Endothelial cell of umbilical vein (primary cell): Measurements from ENCODE around the gene BMP8A. TPM values are rescaled to one million over a fixed set of nuclear protein-coding genes. Genes with fewer than 3 reads are reported as not detected.
"Not testable (repeated sequence)": the region's sequence is repeated elsewhere in the genome, so short reads cannot be mapped to it uniquely, and the experiment has no call there.

Experiments used
- BruUV-seq: library from RNA; stranded (reverse); fragments of 400-500 nt; replicated peaks from 2 replicates; lab custom pipeline; 2021; lab: Mats Ljungman, UMichigan
- CTCF ChIA-PET: fragments of 300-600, 350-600 bp; sonication (Branson Sonifier 250); formaldehyde crosslinking; loops from one replicate; lab custom pipeline; 2021; ENCODE audit warnings: antibody characterized with exemption, inconsistent platforms; lab: Charles Lee
- POLR2A ChIA-PET: fragments of 300-600, 350-600 bp; sonication (Branson Sonifier 250); formaldehyde crosslinking; loops from one replicate; lab custom pipeline; 2021; ENCODE audit warnings: antibody characterized with exemption, inconsistent platforms; lab: Charles Lee
- DNase-seq: peaks from one replicate; pipeline ENCODE4 v3.0.0-alpha.2; 2011; ENCODE audit warnings: low read depth, low spot score
- FAIRE-seq: peaks from 2 replicates; lab custom pipeline; 2011; peaks lifted over from hg19 to GRCh38; lab: Jason Lieb, UNC
- H2AFZ ChIP-seq: 2 replicates; pipeline ENCODE4 v1.6.0; 2012; ENCODE audit warnings: low read depth, low read length, control low read depth, inconsistent platforms
- H3K27ac ChIP-seq: 2 replicates; pipeline ENCODE4 v1.5.1; 2011; ENCODE audit warnings: low read depth, mild to moderate bottlenecking, control low read depth, low read length, moderate library complexity; ENCODE audit not compliant: insufficient read depth
- H3K27me3 ChIP-seq, 2 experiments: 2 replicates each; pipeline versions ENCODE4 v1.6.0 to v1.6.1; 2011; ENCODE audit warnings: low read length in 2 of 2, mixed read lengths in 1 of 2; ENCODE audit not compliant: control insufficient read depth in 2 of 2, insufficient read depth in 2 of 2
- H3K36me3 ChIP-seq, 2 experiments: 2 replicates in 1 of 2; 3 replicates in 1 of 2; pipeline ENCODE4 v1.5.1; 2011; ENCODE audit warnings: low read length in 2 of 2, mild to moderate bottlenecking in 1 of 2, moderate library complexity in 1 of 2; ENCODE audit not compliant: control insufficient read depth in 2 of 2, insufficient read depth in 2 of 2; ENCODE audit errors: extremely low read depth in 1 of 2
- H3K4me1 ChIP-seq: 3 replicates; pipeline ENCODE4 v1.5.1; 2011; ENCODE audit warnings: mild to moderate bottlenecking, low read length; ENCODE audit not compliant: control insufficient read depth, insufficient read depth; ENCODE audit errors: extremely low read depth
- H3K4me2 ChIP-seq: 2 replicates; pipeline ENCODE4 v1.6.1; 2011; ENCODE audit warnings: low read length, control low read depth, mixed read lengths; ENCODE audit not compliant: insufficient read depth
- H3K4me3 ChIP-seq, 3 experiments: fragments of 200-600 bp in 1 of 3; sonication (generic), shearing (Covaris generic) in 1 of 3; replicated peaks in 1 of 3; 2 replicates each; pipeline ENCODE4 v1.5.1; 2011 to 2016; ENCODE audit warnings: control low read depth in 3 of 3, low read length in 3 of 3, mild to moderate bottlenecking in 2 of 3, inconsistent platforms in 1 of 3, low read depth in 1 of 3, moderate library complexity in 1 of 3; ENCODE audit not compliant: insufficient read depth in 1 of 3
- H3K79me2 ChIP-seq: 2 replicates; pipeline ENCODE4 v1.6.0; 2012; ENCODE audit warnings: low read length, inconsistent platforms; ENCODE audit not compliant: control insufficient read depth, insufficient read depth
- H3K9ac ChIP-seq: replicated peaks from 2 replicates; pipeline ENCODE3; 2011; ENCODE audit warnings: low read length, control low read depth; ENCODE audit not compliant: insufficient read depth; ENCODE audit errors: extremely low read depth
- H3K9me1 ChIP-seq: replicated peaks from 3 replicates; pipeline ENCODE4 v1.6.0; 2011; ENCODE audit warnings: mild to moderate bottlenecking, low read length; ENCODE audit not compliant: control insufficient read depth, insufficient read depth; ENCODE audit errors: extremely low read depth
- H3K9me3 ChIP-seq: replicated peaks from 2 replicates; pipeline ENCODE4 v1.5.1; 2012; ENCODE audit warnings: low read length, inconsistent platforms; ENCODE audit not compliant: control insufficient read depth, insufficient read depth
- H4K20me1 ChIP-seq: replicated peaks from 2 replicates; pipeline ENCODE3; 2011; ENCODE audit warnings: mild to moderate bottlenecking, low read length; ENCODE audit not compliant: control insufficient read depth, insufficient read depth; ENCODE audit errors: extremely low read depth
- EZH2 ChIP-seq: IDR thresholded peaks from 2 replicates; pipeline ENCODE4 v1.6.1; 2012; ENCODE audit warnings: borderline replicate concordance, low read depth, mild to moderate bottlenecking, moderate library complexity, low read length, inconsistent platforms; ENCODE audit not compliant: severe bottlenecking
- FOS ChIP-seq: IDR thresholded peaks from 2 replicates; pipeline ENCODE4 v1.6.1; 2011; ENCODE audit warnings: mild to moderate bottlenecking, low read length, moderate library complexity, borderline replicate concordance; ENCODE audit not compliant: insufficient read depth
- JUN ChIP-seq: IDR thresholded peaks from 2 replicates; pipeline ENCODE4 v1.6.1; 2011; ENCODE audit warnings: borderline replicate concordance, low read depth; ENCODE audit not compliant: insufficient read length, insufficient read depth
- MYC ChIP-seq: IDR thresholded peaks from one replicate; pipeline ENCODE4 v1.6.1; 2011; ENCODE audit warnings: mild to moderate bottlenecking, low read depth, low read length
- POLR2A ChIP-seq: IDR thresholded peaks from 2 replicates; pipeline ENCODE4 v1.6.1; 2012; ENCODE audit warnings: low read depth, mild to moderate bottlenecking, control low read depth, low read length
- POLR2AphosphoS5 ChIP-seq: IDR thresholded peaks from 2 replicates; pipeline ENCODE4 v1.6.1; 2012; ENCODE audit warnings: low read depth, mild to moderate bottlenecking, control low read depth, low read length, moderate library complexity; ENCODE audit not compliant: insufficient read depth
- dilution Hi-C: fragments of 300-500 bp; cut with MboI; formaldehyde crosslinking; loops from one replicate; pipeline ENCODE4 v1.15.0; 2019; ENCODE audit warnings: low sequenced_read_pairs; ENCODE audit not compliant: extremely low pct_ligation_motif_present
- intact Hi-C: fragments of 100-400 bp; cut with micrococcal nuclease; formaldehyde crosslinking; loops from one replicate; pipeline ENCODE4 v1.10.0; 2022
- polyA plus RNA-seq, 4 experiments: library from polyadenylated mRNA; depleted of rRNA in 3 of 4; stranded (reverse) in 3 of 4; unstranded in 1 of 4; fragments of >200 nt; gene quantifications; 2 replicates each; pipeline versions ENCODE4 v1.2.1 to v1.2.3, GENCODE V29; 2011 to 2012; ENCODE audit warnings: missing spikeins in 1 of 4
- total RNA-seq: library from RNA; stranded (reverse); gene quantifications from 2 replicates; pipeline ENCODE4 v1.2.3, GENCODE V29; 2021
- TF ChIP-seq, protein P1 (sequence below): IDR thresholded peaks from 2 replicates; pipeline ENCODE4 v1.6.1; 2011; ENCODE audit not compliant: insufficient read depth, insufficient read length

The BMP8A gene
- total and polyA plus RNA-seq, 2 donors (not counting 3 experiments of a cell fraction or from before 2014, with no cell fraction given), result 0.25 to 0.44 TPM

- H3K79me2 ChIP-seq, result no peaks in the 10 kb centered on the region
- H3K4me2 ChIP-seq, result no peak overlapping the region
- H3K4me3 ChIP-seq, result no peak overlapping the region
- TF ChIP-seq, protein P1, sequence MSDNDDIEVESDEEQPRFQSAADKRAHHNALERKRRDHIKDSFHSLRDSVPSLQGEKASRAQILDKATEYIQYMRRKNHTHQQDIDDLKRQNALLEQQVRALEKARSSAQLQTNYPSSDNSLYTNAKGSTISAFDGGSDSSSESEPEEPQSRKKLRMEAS, result no peak
- TF ChIP-seq POLR2A (no peak), MYC (no peak), POLR2AphosphoS5 (no peak), EZH2 (no peak), JUN (no peak), FOS (no peak)
- ChIA-PET CTCF (interaction anchor here (1.0 to 2.6 kb wide), 2 partner anchors 12 to 428 kb away, joined by 3 to 7 read pairs; no protein-coding TSS in a partner anchor), POLR2A (no interaction called here)
- H3K27ac ChIP-seq, result no peak overlapping the region
- no peaks in the 10 kb centered on the region for H4K20me1 ChIP-seq
- no peak for FAIRE-seq
- no TSS peak for BruUV-seq
- no peak overlapping the region for H2AFZ ChIP-seq
- intact Hi-C loops (no loop called here), dilution Hi-C loops (no loop called here)
- H3K27me3 ChIP-seq, result no peaks in the 10 kb centered on the region
- no peak overlapping the region for H3K9ac ChIP-seq
- peaks cover 0 to 3% of the 10 kb centered on the region in 2 experiments for H3K36me3 ChIP-seq
- no peaks in the 10 kb centered on the region for H3K4me1 ChIP-seq
- no peak for DNase-seq
- H3K9me1 ChIP-seq, result no peaks in the 10 kb centered on the region
- H3K9me3 ChIP-seq, result no peaks in the 10 kb centered on the region
Observed at GRCh38 chr1:39526466-39527189, 35.2 kb downstream of the BMP8A start.

GRCh38 chr1:39527190-39527579 is 35.7 kb downstream of the BMP8A start:
- H3K27me3 ChIP-seq, H4K20me1 ChIP-seq, H3K4me2 ChIP-seq, H3K27ac ChIP-seq, H3K4me3 ChIP-seq, H3K9me3 ChIP-seq, FAIRE-seq, H3K4me1 ChIP-seq, dilution Hi-C loops, DNase-seq, POLR2A ChIA-PET, BruUV-seq, H3K79me2 ChIP-seq, intact Hi-C loops, H3K9ac ChIP-seq, H2AFZ ChIP-seq, H3K36me3 ChIP-seq, H3K9me1 ChIP-seq: not testable (repeated sequence)
- CTCF ChIA-PET, result interaction anchor here (2.6 kb wide), 1 partner anchor 12 kb away, joined by 7 read pairs; no protein-coding TSS in a partner anchor
